K562 (cell line): Measurements from ENCODE around the gene PCCB. TPM values are rescaled to one million over a fixed set of nuclear protein-coding genes. Genes with fewer than 3 reads are reported as not detected.

ENCODE experiments used
- AFF4 ChIP-seq: sonication (generic); formaldehyde crosslinking; IDR thresholded peaks from 2 replicates; pipeline ENCODE4 v1.8.0; 2023; ENCODE audit warnings: mild to moderate bottlenecking, missing genetic modification reagents
- BACH1 ChIP-seq: fragments of 200-800 bp; sonication (Bioruptor generic); IDR thresholded peaks from 2 replicates; pipeline ENCODE4 v1.6.1; 2016; ENCODE audit warnings: missing genetic modification characterization, missing compliant biosample characterization
- FOSL1 ChIP-seq: fragments of 200-800 bp; sonication (Bioruptor generic); conservative IDR thresholded peaks from 2 replicates; pipeline ENCODE4 v1.6.1; 2016; ENCODE audit warnings: missing genetic modification characterization, missing compliant biosample characterization
- HMBOX1 ChIP-seq: sonication (generic); IDR thresholded peaks from 2 replicates; pipeline ENCODE4 v1.6.1; 2016
- JUN ChIP-seq, 2 experiments: sonication (generic) in 1 of 2; formaldehyde crosslinking in 1 of 2; IDR thresholded peaks; 2 replicates each; pipeline versions ENCODE4 v1.6.1 to v1.8.0; 2012 to 2022; ENCODE audit warnings: borderline replicate concordance in 2 of 2, mild to moderate bottlenecking in 2 of 2, improper control_type of control experiment in 1 of 2, low read depth in 1 of 2, low read length in 1 of 2, missing genetic modification reagents in 1 of 2
- MEIS2 ChIP-seq: fragments of 450-650 bp; IDR thresholded peaks from 2 replicates; pipeline ENCODE4 v1.6.1; 2014; ENCODE audit warnings: mild to moderate bottlenecking; ENCODE audit not compliant: partially characterized antibody
- NFE2 ChIP-seq: IDR thresholded peaks from 2 replicates; pipeline ENCODE4 v1.6.1; 2014; ENCODE audit warnings: antibody characterized with exemption, low read depth
- POLR2AphosphoS5 ChIP-seq: IDR thresholded peaks from 2 replicates; pipeline ENCODE4 v1.6.1; 2011; ENCODE audit warnings: mild to moderate bottlenecking, low read depth, low read length, moderate library complexity; ENCODE audit not compliant: control insufficient read depth, insufficient read depth
- RAD51 ChIP-seq: fragments of 450-650 bp; IDR thresholded peaks from 2 replicates; pipeline ENCODE4 v1.7.1; 2016; ENCODE audit warnings: low read depth, mild to moderate bottlenecking, borderline replicate concordance
- RERE ChIP-seq: sonication (generic); formaldehyde crosslinking; IDR thresholded peaks from 2 replicates; pipeline ENCODE4 v1.8.0; 2023; ENCODE audit warnings: missing genetic modification reagents, mild to moderate bottlenecking, borderline replicate concordance
- SMARCA4 ChIP-seq: fragments of 450-650 bp; IDR thresholded peaks from 2 replicates; pipeline ENCODE4 v1.6.1; 2016
- TCF3 ChIP-seq: sonication (generic); formaldehyde crosslinking; IDR thresholded peaks from 2 replicates; pipeline ENCODE4 v1.4.0; 2020; ENCODE audit warnings: mild to moderate bottlenecking, missing genetic modification reagents
- TEAD1 ChIP-seq, 2 experiments: fragments of 450-650 bp in 1 of 2; sonication (generic) in 1 of 2; formaldehyde crosslinking; IDR thresholded peaks; 2 replicates each; pipeline versions ENCODE4 v1.4.0 to v1.8.0; 2020 to 2022; ENCODE audit warnings: mild to moderate bottlenecking in 2 of 2, missing genetic modification reagents in 1 of 2
- ZNF668 ChIP-seq: fragments of 250-450 bp; sonication (Bioruptor Pico); IDR thresholded peaks from 2 replicates; pipeline ENCODE4 v1.8.0; 2022; ENCODE audit warnings: mild to moderate bottlenecking, inconsistent platforms
- ZNF77 ChIP-seq: fragments of 250-450 bp; sonication (Bioruptor Pico); IDR thresholded peaks from 2 replicates; pipeline ENCODE4 v1.5.0; 2020
- polyA plus RNA-seq, 8 experiments: library from polyadenylated mRNA; depleted of rRNA in 4 of 8; stranded (reverse) in 5 of 8; unstranded in 3 of 8; fragments of >200 nt; fragmentation: Nextera tagmentation in 2 of 8; fragmentation: Illumina TruSeq in 1 of 8; extraction: Ambion mirVana in 2 of 8; extraction: Trizol in 1 of 8; gene quantifications; 2 replicates each; pipeline versions ENCODE4 v1.2.1 to v1.2.3, GENCODE V29; 2011 to 2014; ENCODE audit warnings: inconsistent platforms in 1 of 8, missing spikeins in 1 of 8
- total RNA-seq, 7 experiments: library from RNA; depleted of rRNA in 6 of 7; stranded (reverse); fragments of >200 nt in 6 of 7; fragmentation: Illumina TruSeq in 2 of 7; extraction: Trizol in 2 of 7; gene quantifications; 2 replicates each; pipeline versions ENCODE4 v1.2.1 to v1.2.3, GENCODE V29; 2011 to 2021; ENCODE audit warnings: low replicate concordance in 1 of 7

The PCCB gene
- total and polyA plus RNA-seq, 9 of the 15 experiments (the other 6 are each of a cell fraction or from before 2014, with no cell fraction given), result 69.5 to 173 (median 92.8) TPM

GRCh38 chr3:136343873-136344555 lies 93.9 kb downstream of the PCCB start (continued):
- TF ChIP-seq NFE2, result peak; percentile 62
- peak; percentile 84 for TF ChIP-seq FOSL1 (tag)
- no peak for TF ChIP-seq RAD51
- no peak; the same call in 1 of the 2 replicates for TF ChIP-seq SMARCA4
- TF ChIP-seq BACH1 (tag), result peak; percentile 36; the same call in 1 of the 2 replicates
- TF ChIP-seq TCF3 (CRISPR knock-in tag), result peak; percentile 42; the same call in 1 of the 2 replicates
- TF ChIP-seq ZNF668 (CRISPR knock-in tag), result no peak
- 0 out of 2 replicates have a peak, but pooled peaks have one; percentile 32 for TF ChIP-seq JUN (IDR thresholded peaks at IDR 0.05; ENCODE audit: borderline replicate concordance, low read depth, low read length)
- no peak for TF ChIP-seq JUN (CRISPR knock-in tag; IDR thresholded peaks at IDR 0.05; ENCODE audit: borderline replicate concordance)
- TF ChIP-seq TEAD1 (CRISPR knock-in tag; IDR thresholded peaks at IDR 0.05), result peak in 1 of 2 experiments; percentile 72; a peak in 2 of 4 replicates
- TF ChIP-seq AFF4 (CRISPR knock-in tag), result no peak
- peak; percentile 56 for TF ChIP-seq MEIS2
- TF ChIP-seq ZNF77, result no peak
- peak; percentile 47; the same call in 1 of the 2 replicates for TF ChIP-seq HMBOX1
- 0 out of 2 replicates have a peak, but pooled peaks have one; percentile 30 for TF ChIP-seq POLR2AphosphoS5
- TF ChIP-seq RERE (CRISPR knock-in tag), result no peak
